ENCODE data around the gene HMGCL.
"Not testable (repeated sequence)": the region's sequence is repeated elsewhere in the genome, so short reads cannot be mapped to it uniquely, and the experiment has no call there.

HMGCL gene

GRCh38 chr1:23825076-23825761 is at the start of gene HMGCL:
HMGCL (minus strand) TSS chr1:23825429; CDS start chr1:23825415, 14 bp downstream.
- DNase-seq = peak; percentile 89

GRCh38 chr1:23872421-23872820 is 47.2 kb upstream of the HMGCL start:
- DNase-seq = no peak

DNA sequence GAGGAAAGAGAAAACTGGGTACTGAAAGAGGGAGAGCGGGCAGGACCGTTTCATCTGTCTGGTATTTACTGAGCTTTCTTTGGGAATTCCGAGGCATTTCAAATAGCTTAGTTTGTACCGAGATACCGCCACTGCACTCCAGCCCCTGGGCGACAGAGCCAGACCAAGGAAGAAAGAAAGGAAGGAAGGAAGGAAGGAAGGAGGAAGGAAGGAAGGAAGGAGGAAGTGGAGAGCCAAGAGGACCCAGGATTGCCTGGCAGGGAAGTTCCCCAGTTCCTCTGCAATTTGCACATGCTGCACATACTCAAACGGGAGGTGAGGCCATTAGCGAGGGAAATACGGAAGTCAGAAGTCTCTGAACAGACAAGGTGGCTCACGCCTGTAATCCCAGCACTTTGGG is 43.8 kb upstream of the HMGCL start:
- DNase-seq = no peak

DNA sequence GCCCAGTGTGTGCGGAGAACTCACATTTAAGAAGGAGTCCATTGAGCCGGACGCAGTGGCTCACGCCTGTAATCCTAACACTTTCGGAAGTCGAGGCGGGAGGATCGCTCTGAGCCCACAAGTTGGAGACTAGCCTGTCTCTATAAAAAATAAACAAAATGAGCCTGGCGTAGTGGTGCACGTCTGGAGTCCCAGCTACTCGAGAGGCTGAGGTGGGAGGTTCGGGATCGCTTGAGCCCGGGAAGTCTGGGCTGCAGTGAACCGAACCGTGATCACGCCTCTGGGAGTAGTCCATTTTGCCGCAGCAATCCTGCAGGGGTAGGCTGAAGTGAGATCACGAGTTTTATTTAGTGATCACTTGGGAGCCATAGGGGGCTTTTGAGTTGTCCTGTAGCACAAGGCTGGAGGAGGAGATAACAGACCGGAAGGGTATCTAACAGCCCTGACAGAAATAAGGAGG is 43.4 kb upstream of the HMGCL start:
- no peak for DNase-seq

DNA sequence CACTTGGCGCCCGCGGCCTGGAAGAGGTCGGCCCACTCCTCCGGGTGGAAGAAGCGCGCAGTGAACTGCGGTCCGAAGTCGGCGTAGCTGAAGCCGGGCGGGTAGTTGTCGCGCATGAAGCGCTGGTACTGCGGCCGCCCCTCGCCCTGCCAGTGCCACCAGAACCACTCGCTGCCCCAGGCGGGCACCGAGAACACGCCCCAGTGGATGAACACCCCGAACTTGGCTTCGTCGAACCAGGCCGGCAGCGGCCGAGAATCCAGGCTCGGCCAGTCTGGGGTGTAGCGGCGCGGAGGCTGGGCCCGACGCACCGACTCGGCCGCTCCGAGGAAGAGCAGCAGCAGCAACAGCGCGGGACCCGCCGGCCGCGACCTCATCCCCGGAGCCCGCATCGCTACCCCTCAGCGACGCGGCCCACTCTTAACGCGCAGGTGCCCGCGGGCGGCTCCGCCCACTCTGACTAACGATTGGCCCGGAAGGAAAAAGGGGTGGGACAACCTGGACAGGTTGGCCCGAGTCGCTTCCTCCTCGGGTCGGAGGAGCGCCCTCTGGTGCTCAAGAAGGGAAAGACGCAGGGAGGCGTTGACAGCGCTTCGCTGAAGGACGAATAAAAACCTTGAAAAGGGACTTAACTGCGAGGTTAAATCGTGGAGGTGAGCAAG is 42.8 kb upstream of the HMGCL start, which contains the start of gene FUCA1:
TSS of gene FUCA1 (minus strand) at position 396 of the 662 bp plus-strand sequence. CDS start at position 392, 4 bp downstream.
- DNase-seq = peak; percentile 85

GRCh38 chr1:23867542-23867894 is 42.3 kb upstream of the HMGCL start:
- DNase-seq = no peak

GRCh38 chr1:23865543-23865930 is 40.3 kb upstream of the HMGCL start:
- DNase-seq = peak; percentile 49

- DNase-seq = no peak
Observed at GRCh38 chr1:23864801-23865542, 39.7 kb upstream of the HMGCL start.

DNA sequence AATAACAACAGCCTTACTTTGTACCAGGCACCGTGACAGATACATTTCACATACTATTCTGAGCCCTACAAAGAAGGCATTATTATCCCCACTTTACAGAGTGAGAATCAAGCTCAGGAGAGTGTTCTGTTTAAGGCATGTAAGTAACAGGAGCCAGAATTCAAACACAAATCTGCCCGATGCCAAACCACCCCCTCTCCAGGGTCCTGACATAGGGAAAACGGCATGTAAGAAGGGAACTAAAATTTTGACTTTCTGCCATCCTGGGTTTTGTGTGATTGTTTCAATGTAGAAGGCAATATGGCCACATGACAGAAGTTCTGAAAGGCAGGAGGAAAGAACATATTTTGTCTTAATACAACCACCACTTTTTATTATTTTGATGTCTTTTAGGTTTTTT is 37.4 kb upstream of the HMGCL start:
- DNase-seq = no peak

DNA sequence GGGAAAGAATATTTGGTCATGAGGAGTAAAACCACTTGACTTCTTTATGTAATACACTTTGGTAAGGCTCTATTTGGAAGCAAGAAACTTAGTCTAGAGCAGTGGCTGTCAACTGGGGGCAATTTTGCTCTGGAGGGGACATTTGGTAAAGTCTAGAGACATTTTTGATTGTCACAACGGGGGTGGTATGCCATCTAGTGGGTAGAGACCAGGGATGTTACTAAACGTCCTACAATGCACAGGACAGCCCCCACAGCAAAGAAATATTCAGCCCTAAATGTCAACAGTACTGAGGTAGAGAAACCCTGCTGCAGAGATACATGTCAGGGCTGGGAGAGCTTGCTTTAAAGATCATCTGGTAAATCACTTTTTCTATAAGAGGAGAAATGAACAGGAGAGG is 29.3 kb upstream of the HMGCL start:
- no peak for DNase-seq

DNA sequence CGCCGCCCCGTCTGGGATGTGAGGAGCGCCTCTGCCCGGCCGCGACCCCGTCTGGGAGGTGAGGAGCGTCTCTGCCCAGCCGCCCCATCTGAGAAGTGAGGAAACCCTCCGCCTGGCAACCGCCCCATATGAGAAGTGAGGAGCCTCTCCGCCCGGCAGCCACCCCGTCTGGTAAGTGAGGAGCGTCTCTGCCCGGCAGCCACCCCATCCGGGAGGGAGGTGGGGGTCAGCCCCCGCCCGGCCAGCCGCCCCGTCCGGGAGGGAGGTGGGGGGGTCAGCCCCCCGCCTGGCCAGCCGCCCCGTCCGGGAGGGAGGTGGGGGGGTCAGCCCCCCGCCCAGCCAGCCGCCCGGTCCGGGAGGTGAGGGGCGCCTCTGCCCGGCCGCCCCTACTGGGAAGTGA is 27.9 kb upstream of the HMGCL start:
- not testable (repeated sequence) for DNase-seq

DNA sequence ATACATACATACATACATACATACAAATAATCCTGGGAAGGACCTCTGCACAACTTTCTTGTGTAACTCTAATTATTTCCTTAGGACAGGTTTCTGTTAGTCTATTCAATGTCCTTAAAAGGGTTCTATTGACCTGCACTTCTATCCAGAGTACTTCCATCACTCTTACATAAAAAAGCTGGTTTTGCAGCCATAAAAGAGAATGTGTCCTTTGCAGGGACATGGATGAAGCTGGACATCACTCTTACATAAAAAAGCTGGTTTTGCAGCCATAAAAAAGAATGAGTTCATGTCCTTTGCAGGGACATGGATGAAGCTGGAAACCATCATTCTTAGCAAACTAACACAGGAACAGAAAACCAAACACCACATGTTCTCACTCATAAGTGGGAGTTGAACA is 26.2 kb upstream of the HMGCL start:
- DNase-seq = not testable (repeated sequence)

GRCh38 chr1:23848673-23849616 is 23.7 kb upstream of the HMGCL start:
- DNase-seq = no peak

- DNase-seq = not testable (repeated sequence)
Observed at GRCh38 chr1:23847482-23848095, 22.4 kb upstream of the HMGCL start.

- DNase-seq = no peak
Observed at GRCh38 chr1:23845163-23845562, 19.9 kb upstream of the HMGCL start.

GRCh38 chr1:23843644-23844043 is 18.4 kb upstream of the HMGCL start:
- DNase-seq = no peak

DNA sequence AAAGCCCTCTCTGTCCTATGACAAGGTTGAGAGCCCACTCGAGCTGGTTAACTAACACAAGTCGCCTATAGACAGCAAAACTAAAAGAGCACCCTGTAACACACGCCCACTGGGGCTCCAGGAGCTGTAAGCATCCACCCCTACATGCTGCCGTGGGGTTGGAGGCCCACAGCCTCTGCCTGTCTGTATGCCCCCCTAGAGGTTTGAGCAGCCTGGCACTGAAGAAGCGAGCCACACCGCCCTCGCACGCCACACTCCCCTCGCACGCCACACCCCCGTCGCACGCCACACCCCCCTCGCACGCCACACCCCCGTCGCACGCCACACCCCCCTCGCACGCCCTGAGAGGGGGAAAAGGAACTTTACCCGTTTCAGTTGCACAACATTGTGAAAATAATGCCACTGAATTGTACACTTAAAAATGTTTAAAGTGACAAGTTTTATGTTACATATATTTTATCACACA is 13.2 kb upstream of the HMGCL start:
- DNase-seq = peak; percentile 33

DNA sequence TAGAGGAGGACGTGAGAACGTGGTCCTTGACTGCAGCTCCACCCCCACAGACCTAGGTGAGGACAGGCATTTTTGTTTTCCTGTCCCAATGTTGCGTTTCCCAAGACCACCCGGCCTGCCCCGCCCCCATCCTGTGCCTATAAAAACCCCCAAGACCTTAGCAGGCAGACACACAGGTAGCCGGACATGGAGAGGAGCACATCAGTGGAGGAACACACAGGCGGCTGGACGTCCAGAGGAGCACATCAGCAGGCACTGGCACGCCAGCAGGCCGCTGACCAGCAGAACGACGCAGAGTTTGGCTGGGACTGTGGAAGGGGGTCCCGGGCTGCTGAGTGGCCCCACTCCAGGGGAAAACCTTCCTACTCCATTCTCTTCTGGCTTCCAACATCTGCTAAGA is 12.7 kb upstream of the HMGCL start:
- no peak for DNase-seq

DNA sequence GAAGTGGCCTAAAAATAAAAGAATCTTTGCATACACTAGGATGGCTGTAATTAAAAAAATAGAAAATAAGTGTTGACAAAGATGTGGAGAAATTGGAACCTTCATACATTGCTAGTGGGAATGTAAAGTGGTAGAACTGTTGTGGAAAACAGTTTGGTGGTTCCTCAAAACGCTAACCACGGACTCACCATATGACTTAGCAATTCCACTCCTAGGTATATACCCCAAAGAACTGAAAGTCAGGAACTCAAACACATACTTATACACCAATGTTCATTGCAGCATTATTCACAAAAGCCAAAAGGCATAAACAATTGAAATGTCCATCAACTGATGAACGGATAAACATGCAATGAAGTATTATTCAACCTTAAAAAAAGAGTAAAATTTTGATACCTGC is 10.8 kb upstream of the HMGCL start:
- peak; percentile 13 for DNase-seq

GRCh38 chr1:23834156-23834555 is 8.9 kb upstream of the HMGCL start:
- not testable (repeated sequence) for DNase-seq

DNA sequence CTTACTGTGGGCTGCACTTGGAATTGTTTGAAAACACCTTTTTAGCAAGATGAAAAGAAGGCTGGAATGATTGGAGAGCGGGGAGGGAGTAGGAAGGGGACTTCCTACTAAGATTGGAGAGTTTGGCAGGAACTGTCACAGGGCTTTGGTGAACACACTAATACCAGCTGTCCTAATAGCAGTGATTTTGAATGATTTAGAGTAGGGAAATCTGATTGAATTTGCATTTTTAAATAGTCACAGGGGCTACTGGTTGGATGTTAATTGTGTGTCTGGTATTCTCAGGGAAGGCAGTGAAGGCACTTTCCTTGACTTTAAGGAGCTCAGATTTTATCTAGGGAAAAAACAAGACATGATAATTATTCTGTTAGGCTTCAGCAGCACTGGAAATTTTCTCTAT is 2.5 kb upstream of the HMGCL start:
- DNase-seq = no peak

DNA sequence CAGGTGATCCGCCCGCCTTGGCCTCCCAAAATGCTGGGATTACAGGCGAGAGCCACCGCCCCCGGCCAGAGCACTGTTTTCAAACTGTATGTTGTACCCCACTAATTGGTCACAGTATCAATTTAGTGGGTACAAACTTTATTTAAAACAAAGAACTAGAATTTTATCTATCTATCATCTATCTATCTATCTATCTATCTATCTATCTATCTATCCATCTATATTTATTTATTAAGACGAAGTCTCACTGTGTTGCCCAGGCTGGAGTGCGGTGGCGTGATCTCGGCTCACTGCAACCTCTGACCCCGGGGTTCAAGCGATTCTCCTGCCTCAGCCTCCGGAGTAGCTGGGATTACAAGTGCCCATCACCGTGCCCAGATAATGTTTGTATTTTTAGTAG is 1.4 kb upstream of the HMGCL start:
- not testable (repeated sequence) for DNase-seq

Data from GDM1 (cell line).